22Rv1 (cell line): ENCODE data around the gene ATP9A.
"Not testable (repeated sequence)": the region's sequence is repeated elsewhere in the genome, so short reads cannot be mapped to it uniquely, and the experiment has no call there.

ENCODE experiments used
- H3K27ac ChIP-seq: fragments of 450-650 bp; 2 replicates; pipeline ENCODE4 v1.5.1; 2017
- CTCF ChIP-seq: fragments of 450-650 bp; IDR thresholded peaks from 2 replicates; pipeline ENCODE4 v1.5.1; 2017; ENCODE audit warnings: mild to moderate bottlenecking
- ZFX ChIP-seq: fragments of 450-650 bp; IDR thresholded peaks from 2 replicates; pipeline ENCODE4 v1.6.1; 2017; ENCODE audit warnings: antibody characterized with exemption, borderline replicate concordance

Gene ATP9A

DNA sequence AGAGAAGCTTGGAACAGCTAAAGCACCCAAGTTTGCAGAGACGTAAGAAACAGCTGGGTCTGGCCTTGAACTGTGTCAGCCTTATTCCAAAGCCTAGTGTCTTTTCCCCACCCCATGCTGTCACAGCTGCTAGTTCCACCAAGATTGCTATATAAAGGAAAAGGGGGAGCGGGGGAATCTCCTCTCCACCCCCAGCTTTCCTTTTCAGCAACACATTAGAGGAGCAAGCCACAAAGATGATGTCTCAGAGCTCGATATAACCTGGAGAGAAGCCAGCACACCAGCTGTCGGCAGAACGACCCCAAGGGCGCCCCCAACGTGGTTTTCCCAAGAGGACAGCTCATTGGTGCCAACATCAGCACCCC is 36.5 kb downstream of the ATP9A start:
- H3K27ac ChIP-seq = no peak overlapping the region
- TF ChIP-seq CTCF = no peak
- TF ChIP-seq ZFX = no peak

DNA sequence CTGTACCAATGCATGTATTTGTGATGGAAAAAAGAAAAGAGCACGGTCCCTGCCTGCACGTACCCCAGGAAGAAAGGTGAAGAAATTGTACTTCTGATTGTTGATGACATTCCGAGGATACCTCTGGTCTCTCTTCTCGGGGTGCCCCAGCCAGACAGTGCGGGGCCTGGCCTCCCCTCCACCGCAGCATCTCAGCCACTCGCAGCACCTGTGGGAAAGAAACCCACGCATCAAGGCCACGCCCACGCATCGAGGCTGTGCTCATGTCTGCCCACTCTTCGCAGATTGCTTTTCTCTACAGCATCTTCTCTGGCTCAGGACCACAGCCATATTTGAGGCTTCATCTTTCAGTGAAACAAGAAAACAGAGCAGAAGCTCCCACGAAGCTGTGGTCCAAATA is 38.4 kb downstream of the ATP9A start:
- TF ChIP-seq CTCF (no peak), ZFX (no peak)

GRCh38 chr20:51728737-51729136 is 39.5 kb downstream of the ATP9A start:
- no peak for TF ChIP-seq ZFX
- H3K27ac ChIP-seq = no peak overlapping the region

More for the DNA sequence above, 38.4 kb downstream of the ATP9A start:
- H3K27ac ChIP-seq = no peak overlapping the region

GRCh38 chr20:51727872-51728271 is 40.3 kb downstream of the ATP9A start:
- TF ChIP-seq CTCF (no peak), ZFX (no peak)
- H3K27ac ChIP-seq = no peak overlapping the region

GRCh38 chr20:51725584-51726176 is 42.5 kb downstream of the ATP9A start:
- no peak overlapping the region for H3K27ac ChIP-seq

DNA sequence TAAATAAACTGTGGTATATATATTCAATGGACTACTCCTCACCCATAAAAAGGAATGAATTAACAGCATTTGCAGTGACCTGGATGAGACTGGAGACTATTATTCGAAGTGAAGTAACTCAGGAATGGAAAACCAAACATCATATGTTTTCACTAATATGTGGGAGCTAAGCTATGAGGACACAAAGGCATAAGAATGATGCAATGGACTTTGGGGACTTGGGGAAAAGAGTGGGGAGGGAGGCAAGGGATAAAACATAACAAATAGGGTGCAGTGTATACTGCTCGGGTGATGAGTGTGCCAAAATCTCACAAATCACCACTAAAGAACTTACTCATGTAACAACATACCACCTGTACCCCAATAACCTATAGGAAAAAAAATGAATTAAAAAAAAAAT is 45.2 kb downstream of the ATP9A start:
- not testable (repeated sequence) for H3K27ac ChIP-seq

More at GRCh38 chr20:51725584-51726176, 42.5 kb downstream of the ATP9A start:
- no peak for TF ChIP-seq ZFX
- no peak for TF ChIP-seq CTCF

DNA sequence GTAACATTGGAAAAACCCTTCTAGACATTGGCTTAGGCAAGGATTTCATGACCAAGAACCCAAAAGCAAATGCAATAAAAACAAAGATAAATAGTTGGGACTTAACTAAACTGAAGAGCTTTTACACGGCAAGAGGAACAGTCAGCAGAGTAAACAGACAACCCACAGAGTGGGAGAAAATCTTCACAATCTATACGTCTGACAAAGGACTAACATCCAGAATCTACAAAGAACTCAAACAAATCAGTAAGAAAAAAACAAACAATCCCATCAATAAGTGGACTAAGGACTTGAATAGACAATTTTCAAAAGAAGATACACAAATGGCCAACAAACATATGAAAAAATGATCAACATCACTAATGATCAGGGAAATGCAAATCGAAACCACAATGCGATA is 45.9 kb downstream of the ATP9A start:
- H3K27ac ChIP-seq = not testable (repeated sequence)

- TF ChIP-seq ZFX (no peak), CTCF (no peak)
- no peak overlapping the region for H3K27ac ChIP-seq
These were observed 47.3 kb downstream of the ATP9A start for GRCh38 chr20:51720854-51721253.

GRCh38 chr20:51720384-51720783 is 47.8 kb downstream of the ATP9A start:
- TF ChIP-seq ZFX (no peak), CTCF (no peak)
- H3K27ac ChIP-seq = no peak overlapping the region
